ENCODE data around the gene FGD6.
"Not testable (repeated sequence)": the region's sequence is repeated elsewhere in the genome, so short reads cannot be mapped to it uniquely, and the experiment has no call there.

Gene FGD6

GRCh38 chr12:95096852-95097251 is 120.4 kb downstream of the FGD6 start:
- DNase-seq (ENCODE audit: low read depth in 1 of 2, low spot score in 1 of 2), result no peak

GRCh38 chr12:95096378-95096777 is 120.9 kb downstream of the FGD6 start:
- no peak for DNase-seq (ENCODE audit: low read depth in 1 of 2, low spot score in 1 of 2)

GRCh38 chr12:95095866-95096265 is 121.4 kb downstream of the FGD6 start:
- DNase-seq (ENCODE audit: low read depth in 1 of 2, low spot score in 1 of 2), result not testable (repeated sequence)

- no peak for DNase-seq (ENCODE audit: low read depth in 1 of 2, low spot score in 1 of 2)
Observed at GRCh38 chr12:95089462-95089861, 127.8 kb downstream of the FGD6 start.

GRCh38 chr12:95088379-95088778 is 128.9 kb downstream of the FGD6 start:
- DNase-seq (ENCODE audit: low read depth in 1 of 2, low spot score in 1 of 2), result no peak

- DNase-seq (ENCODE audit: low read depth in 1 of 2, low spot score in 1 of 2), result no peak
Observed at GRCh38 chr12:95085612-95086011, 131.7 kb downstream of the FGD6 start.

GRCh38 chr12:95083938-95084337 is 133.3 kb downstream of the FGD6 start:
- DNase-seq (ENCODE audit: low read depth in 1 of 2, low spot score in 1 of 2), result no peak

- DNase-seq (ENCODE audit: low read depth in 1 of 2, low spot score in 1 of 2), result no peak
Observed at GRCh38 chr12:95083471-95083870, 133.8 kb downstream of the FGD6 start.

- DNase-seq (ENCODE audit: low read depth in 1 of 2, low spot score in 1 of 2), result no peak
Observed at GRCh38 chr12:95077341-95077740, 139.9 kb downstream of the FGD6 start.

GRCh38 chr12:95074766-95075165 is 142.5 kb downstream of the FGD6 start:
- DNase-seq (ENCODE audit: low read depth in 1 of 2, low spot score in 1 of 2), result no peak

GRCh38 chr12:95073698-95074520 is 143.4 kb downstream of the FGD6 start:
- DNase-seq (ENCODE audit: low read depth in 1 of 2, low spot score in 1 of 2), result no peak

GRCh38 chr12:95072900-95073697 is 144.2 kb downstream of the FGD6 start, which contains the start of gene NR2C1:
Gene NR2C1 (minus strand): TSS chr12:95073618. CDS start chr12:95067384, 6,234 bp downstream.
- peak; percentile 75 to 92 for DNase-seq (ENCODE audit: low read depth in 1 of 2, low spot score in 1 of 2)

GRCh38 chr12:95070378-95070777 is 146.9 kb downstream of the FGD6 start:
- no peak for DNase-seq (ENCODE audit: low read depth in 1 of 2, low spot score in 1 of 2)

GRCh38 chr12:95066091-95066855 is 151.0 kb downstream of the FGD6 start:
- no peak for DNase-seq (ENCODE audit: low read depth in 1 of 2, low spot score in 1 of 2)

- no peak for DNase-seq (ENCODE audit: low read depth in 1 of 2, low spot score in 1 of 2)
Observed at GRCh38 chr12:95060951-95061350, 156.3 kb downstream of the FGD6 start.

GRCh38 chr12:95059984-95060383 is 157.3 kb downstream of the FGD6 start:
- DNase-seq (ENCODE audit: low read depth in 1 of 2, low spot score in 1 of 2), result no peak

GRCh38 chr12:95057424-95057823 is 159.8 kb downstream of the FGD6 start:
- no peak for DNase-seq (ENCODE audit: low read depth in 1 of 2, low spot score in 1 of 2)

- no peak for DNase-seq (ENCODE audit: low read depth in 1 of 2, low spot score in 1 of 2)
Observed at GRCh38 chr12:95055057-95055456, 162.2 kb downstream of the FGD6 start.

GRCh38 chr12:95054206-95054605 is 163.1 kb downstream of the FGD6 start:
- DNase-seq (ENCODE audit: low read depth in 1 of 2, low spot score in 1 of 2), result no peak

GRCh38 chr12:95051241-95051640 is 166.0 kb downstream of the FGD6 start:
- DNase-seq (ENCODE audit: low read depth in 1 of 2, low spot score in 1 of 2), result no peak

GRCh38 chr12:95037906-95038305 is 179.4 kb downstream of the FGD6 start:
- no peak for DNase-seq (ENCODE audit: low read depth in 1 of 2, low spot score in 1 of 2)
